HG03457 (cell line): Measurements from ENCODE around the gene RGS6.

ENCODE experiments used
- ATAC-seq: cut with Tn5 transposase; IDR thresholded peaks from one replicate; pipeline ENCODE4 v1.9.1; 2021; ENCODE audit warnings: moderate number of reproducible peaks; ENCODE audit not compliant: unreplicated experiment

Gene RGS6

DNA sequence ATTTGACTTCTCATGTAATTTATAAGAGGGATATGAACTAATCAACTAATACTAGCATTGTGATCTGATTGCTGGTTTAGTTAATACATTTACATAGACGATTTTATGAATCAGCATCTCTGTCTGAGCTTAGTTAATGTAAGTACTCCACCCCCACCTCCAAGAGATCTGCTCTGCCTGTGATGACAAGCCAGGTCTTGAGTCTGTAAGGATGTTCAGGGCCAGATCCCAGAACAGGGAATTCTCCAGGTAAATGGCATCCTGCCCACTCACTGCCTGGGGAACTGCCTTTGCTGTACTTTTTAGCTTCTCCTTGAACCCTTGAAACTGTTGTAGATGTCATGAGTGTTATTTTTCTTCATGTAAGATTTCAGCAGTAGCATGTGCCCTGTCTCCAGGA is 289.8 kb downstream of the RGS6 start:
- ATAC-seq = no peak

- ATAC-seq = no peak
These were observed 304.4 kb downstream of the RGS6 start for GRCh38 chr14:72236629-72237028.

DNA sequence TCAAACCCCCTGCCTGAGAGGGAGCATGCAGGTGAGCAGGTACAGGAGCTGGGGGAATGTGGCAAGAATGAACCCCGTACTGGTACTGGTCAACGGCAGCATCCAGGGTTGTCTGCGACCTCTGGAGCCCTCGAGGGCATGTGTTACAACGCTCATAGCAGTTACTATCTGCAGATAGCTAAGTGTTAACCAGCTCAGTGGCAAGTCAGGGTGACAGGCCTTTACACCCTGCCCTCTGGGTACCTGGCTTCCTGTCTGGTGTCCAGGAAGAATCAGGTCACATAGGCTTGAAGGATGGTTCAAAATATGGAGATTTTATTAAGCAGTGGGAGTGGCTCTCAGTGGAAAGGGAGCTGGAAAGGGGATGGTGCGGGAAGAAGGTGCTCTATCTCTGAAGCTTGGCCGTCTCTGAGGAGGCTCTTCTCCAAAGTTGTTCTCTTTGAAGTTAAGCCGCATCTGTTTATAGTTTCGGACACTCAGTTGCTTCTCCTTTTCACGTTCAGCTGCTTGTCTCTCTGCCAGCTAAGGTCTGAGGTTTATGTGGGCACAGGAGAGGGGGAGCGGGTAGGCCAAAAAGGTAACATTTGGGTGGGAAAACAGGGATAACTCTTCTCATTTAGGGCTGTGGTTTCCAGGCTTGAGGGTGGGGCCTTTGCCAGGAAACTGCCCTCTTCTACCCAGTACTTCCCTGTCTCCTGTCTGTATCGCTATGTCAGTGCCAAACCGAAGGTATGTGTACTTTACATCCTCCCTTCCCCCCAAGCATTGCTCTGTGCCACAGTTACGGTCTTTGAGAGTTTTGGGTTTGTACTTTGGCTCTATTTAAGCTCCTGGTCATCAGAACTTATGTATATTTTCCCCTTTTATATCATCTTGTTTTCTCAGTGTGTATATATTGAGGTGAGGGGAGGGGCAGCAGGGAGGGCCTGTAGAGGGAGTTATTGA is 305.8 kb downstream of the RGS6 start:
- no peak for ATAC-seq

GRCh38 chr14:72243309-72244293 is 311.4 kb downstream of the RGS6 start:
- ATAC-seq = no peak

DNA sequence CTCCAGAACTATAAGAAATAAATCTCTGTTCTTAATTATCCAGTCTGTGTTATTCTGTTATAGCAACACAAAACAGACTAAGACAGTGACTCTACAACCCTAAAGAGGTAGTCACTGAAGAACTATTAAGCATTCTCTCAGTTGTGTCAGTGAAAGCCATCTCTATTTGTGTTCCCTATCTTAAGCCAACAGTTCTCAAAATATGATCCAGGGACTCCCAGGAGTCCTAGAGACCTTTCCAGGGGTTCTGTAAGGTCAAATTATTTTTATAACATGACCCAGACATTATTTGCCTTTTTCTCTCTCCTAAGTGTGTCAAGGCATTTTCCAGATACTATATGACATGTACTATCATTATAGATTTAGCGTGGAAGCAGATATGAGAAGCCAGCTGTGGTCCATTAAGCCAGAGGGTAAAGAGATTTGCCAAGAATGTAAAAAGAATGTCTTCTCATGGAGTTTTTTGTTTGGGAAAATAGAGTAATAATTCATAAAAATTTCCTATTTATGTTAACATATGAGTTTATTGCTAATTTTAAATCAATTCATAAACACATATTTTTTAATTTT is 315.8 kb downstream of the RGS6 start:
- no peak for ATAC-seq

DNA sequence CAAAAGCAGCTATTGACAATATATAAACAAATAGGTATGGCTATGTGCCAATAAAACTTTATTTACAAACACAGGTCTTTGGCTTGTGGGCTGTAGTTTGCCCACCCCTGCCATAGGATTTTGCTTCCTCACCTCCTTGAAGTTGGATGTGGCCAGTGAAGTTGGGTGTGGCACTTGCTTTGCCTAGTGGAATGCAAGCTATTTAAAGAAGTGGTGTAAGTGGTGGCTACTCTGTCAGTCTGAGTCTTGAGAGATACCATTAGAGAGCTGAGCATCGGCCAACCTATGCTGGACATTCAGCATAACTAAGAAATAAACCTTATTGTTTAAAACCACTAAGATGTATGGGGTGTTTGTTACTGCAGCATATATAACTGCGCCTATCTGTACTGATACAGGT is 321.3 kb downstream of the RGS6 start:
- ATAC-seq = no peak

DNA sequence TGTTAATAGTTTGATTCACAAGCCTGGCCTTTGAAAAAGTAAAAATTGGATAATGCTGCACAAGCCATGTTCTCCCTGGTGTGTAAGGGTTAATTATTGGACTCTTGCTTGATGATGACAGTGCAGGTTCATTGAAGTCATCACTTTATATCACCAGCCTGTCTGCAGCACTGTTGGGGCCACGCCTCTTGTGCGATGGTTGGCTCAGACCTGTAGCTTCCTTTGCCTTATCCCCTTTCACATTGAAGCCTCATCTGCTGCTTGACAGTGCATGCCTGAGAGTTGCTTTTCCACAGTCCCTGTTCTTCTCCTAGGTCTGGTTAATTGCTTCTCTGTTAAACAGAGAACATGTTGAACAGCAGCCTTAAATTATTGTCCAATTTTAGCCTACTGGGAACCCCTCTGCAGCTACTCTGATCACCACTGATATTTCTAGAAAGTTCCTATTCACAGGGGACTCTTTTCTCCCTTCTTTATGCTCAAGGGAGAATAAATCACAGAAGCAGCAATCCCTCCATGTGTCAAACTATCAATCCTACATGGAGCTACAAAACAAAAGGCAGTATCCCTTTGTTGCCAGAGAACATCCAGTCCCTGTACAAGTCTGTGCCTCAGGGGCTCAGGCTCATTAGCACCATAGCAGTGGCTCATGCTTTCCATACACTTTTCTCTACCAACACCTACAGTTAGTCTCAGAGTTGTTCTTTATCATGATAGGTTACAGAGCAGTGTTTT is 322.1 kb downstream of the RGS6 start:
- no peak for ATAC-seq

GRCh38 chr14:72254937-72255472 is 322.8 kb downstream of the RGS6 start:
- ATAC-seq = no peak

DNA sequence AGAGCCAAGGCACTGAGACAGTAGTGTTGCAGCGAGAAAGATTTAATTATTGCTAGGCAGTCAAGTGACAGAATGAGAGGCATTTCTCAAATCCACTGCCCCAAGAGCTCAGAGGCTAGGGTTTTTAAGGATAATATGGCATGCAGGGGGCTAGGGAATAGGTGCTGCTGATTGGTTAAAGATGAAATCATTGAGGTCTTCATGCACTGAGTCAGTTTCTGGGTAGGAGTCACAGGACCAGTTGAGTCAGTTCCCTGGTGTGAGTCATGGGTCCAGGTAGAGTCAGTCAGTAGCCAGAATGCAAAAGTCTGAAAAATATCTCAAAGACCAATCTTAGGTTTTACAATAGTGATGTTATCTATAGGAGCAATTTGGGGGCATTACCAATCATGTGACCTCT is 323.8 kb downstream of the RGS6 start:
- no peak for ATAC-seq

- ATAC-seq = no peak
These were observed 328.8 kb downstream of the RGS6 start for GRCh38 chr14:72261068-72261467.

DNA sequence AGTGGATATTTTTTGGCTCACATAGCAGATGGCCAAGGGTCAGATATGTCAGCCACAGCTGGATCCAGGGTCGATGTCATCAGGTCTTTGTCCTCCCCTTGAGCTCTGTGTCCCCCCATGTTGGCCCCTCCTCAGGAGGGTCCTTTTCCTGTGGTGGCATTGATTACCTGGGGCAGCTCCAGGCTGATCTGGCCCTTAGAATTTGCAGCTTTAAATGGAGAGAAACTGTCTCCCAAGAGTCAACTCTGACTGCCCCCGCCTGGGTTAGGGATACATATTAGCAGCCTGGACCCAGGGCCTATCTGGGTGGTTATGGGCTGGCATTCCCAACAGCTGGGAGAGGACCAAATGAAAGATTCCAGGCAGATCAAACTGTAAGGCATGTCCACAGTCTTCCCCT is 330.5 kb downstream of the RGS6 start:
- ATAC-seq = no peak

DNA sequence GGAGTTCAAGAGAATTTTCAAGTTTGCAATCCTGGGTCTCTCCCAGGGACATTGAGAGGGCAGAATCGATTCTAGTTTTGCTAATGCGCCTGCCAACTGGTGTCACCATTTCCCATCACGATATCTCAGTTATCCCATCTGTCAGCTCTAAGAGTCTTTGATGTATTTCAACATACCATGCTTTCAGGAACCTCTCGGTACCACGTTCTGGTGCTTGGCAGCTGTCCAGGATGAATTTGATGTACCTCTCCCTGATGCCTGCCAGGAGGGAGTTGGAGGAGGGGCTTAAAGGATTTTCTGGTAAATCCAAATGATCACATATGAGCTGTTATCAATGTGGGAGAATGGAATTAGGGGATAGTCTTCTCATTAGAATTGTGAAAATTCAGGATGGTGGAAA is 332.5 kb downstream of the RGS6 start:
- ATAC-seq = no peak

- no peak for ATAC-seq
These were observed 338.0 kb downstream of the RGS6 start for GRCh38 chr14:72270147-72270727.

DNA sequence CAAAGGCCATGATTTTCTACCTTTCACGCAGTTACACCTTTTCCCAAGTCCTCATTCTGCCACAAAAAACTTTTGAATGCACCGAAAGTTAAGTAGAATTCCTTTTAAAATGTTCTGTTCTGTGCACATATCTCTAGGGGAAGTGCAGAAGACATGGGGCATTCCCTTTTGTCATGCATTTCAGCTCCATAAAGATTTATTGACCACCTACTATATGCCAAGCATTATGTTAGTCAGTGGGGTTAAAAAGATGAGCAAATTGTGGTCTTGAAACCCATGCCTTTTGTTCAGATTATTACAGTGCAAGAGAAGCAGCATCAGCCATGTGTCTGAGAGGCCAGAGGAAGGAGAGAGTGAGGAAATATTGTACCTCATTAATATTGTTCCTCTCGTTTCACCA is 338.5 kb downstream of the RGS6 start:
- no peak for ATAC-seq

DNA sequence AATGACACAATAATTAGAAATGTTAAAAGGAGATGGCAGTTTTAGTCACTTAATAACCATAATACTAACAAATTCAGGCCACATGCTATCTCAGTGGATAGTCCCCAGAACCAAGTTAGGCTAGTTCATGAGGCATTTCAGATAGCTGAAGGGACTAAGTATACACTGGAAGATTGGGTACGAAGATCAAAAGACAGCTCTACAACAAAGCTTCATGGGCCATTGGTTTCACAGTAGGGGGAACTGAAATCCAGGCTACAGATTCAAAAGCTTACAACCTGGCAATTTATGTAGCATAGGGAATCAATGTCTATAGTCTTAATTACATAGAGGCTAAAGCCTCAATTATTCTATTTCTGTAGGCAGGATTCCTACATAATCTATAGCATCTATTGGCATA is 343.0 kb downstream of the RGS6 start:
- ATAC-seq = no peak

GRCh38 chr14:72278316-72278715 is 346.1 kb downstream of the RGS6 start:
- no peak for ATAC-seq

DNA sequence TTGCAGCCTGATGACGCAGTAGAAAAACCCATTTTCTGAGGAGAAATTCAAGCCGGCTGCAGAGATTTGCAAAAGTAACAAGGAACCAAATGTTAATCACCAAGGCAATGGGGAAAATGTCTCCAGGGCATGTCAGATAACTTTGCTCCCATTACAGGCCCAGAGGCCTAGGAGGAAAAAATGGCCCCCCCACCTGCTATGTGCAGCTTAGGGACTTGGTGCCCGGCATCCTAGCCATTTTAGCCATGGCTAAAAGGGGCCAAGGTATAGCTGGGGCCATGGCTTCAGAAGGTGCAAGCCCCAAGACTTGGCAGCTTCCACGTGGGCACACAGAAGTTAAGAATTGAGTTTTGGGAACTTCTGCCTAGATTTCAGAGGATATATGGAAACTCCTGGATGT is 351.9 kb downstream of the RGS6 start:
- ATAC-seq = no peak

- ATAC-seq = no peak
These were observed 358.0 kb downstream of the RGS6 start for GRCh38 chr14:72290241-72290640.

GRCh38 chr14:72291908-72292688 is 359.9 kb downstream of the RGS6 start:
- ATAC-seq = no peak
